HepG2 (cell line): Measurements from ENCODE around the gene NFKBIA. TPM values are rescaled to one million over a fixed set of nuclear protein-coding genes. Genes with fewer than 3 reads are reported as not detected.

Source experiments
- ATF2 ChIP-seq: sonication (generic); formaldehyde crosslinking; IDR thresholded peaks from 2 replicates; pipeline ENCODE4 v1.4.0; 2020; ENCODE audit warnings: missing genetic modification reagents
- CEBPZ ChIP-seq: IDR thresholded peaks from 2 replicates; pipeline ENCODE4 v1.6.1; 2012; ENCODE audit warnings: low read length, improper control_type of control experiment
- GPBP1L1 ChIP-seq: sonication (generic); formaldehyde crosslinking; IDR thresholded peaks from 2 replicates; pipeline ENCODE4 v1.5.0; 2020; ENCODE audit warnings: mild to moderate bottlenecking, missing genetic modification reagents
- HDAC6 ChIP-seq: fragments of 200-600 bp; sonication (generic); IDR thresholded peaks from 2 replicates; pipeline ENCODE4 v1.7.0; 2017; ENCODE audit warnings: mild to moderate bottlenecking, antibody characterized with exemption, low read length, low read depth
- HNF1B ChIP-seq: sonication (generic); formaldehyde crosslinking; IDR thresholded peaks from 2 replicates; pipeline ENCODE4 v1.5.1; 2020; ENCODE audit warnings: mild to moderate bottlenecking, moderate library complexity, missing genetic modification reagents
- KMT2B ChIP-seq: IDR thresholded peaks from 2 replicates; pipeline ENCODE4 v1.6.1; 2016; ENCODE audit warnings: missing genetic modification reagents, missing compliant biosample characterization
- MAX ChIP-seq: IDR thresholded peaks from 2 replicates; pipeline ENCODE4 v1.6.1; 2012; ENCODE audit warnings: inconsistent platforms
- MXD1 ChIP-seq: sonication (generic); formaldehyde crosslinking; IDR thresholded peaks from 2 replicates; pipeline ENCODE4 v1.4.0; 2020; ENCODE audit warnings: mild to moderate bottlenecking, missing genetic modification reagents
- SOX5 ChIP-seq: IDR thresholded peaks from 2 replicates; pipeline ENCODE4 v1.6.1; 2016; ENCODE audit warnings: borderline replicate concordance
- ZBTB43 ChIP-seq: sonication (generic); formaldehyde crosslinking; conservative IDR thresholded peaks from 2 replicates; pipeline ENCODE4 v1.4.0; 2020; ENCODE audit warnings: missing genetic modification reagents
- ZFX ChIP-seq: sonication (generic); formaldehyde crosslinking; IDR thresholded peaks from 2 replicates; pipeline ENCODE4 v1.4.0; 2020; ENCODE audit warnings: mild to moderate bottlenecking, low read depth, missing genetic modification reagents, moderate library complexity
- ZNF143 ChIP-seq: sonication (generic); formaldehyde crosslinking; IDR thresholded peaks from 2 replicates; pipeline ENCODE4 v1.4.0; 2020; ENCODE audit warnings: missing genetic modification reagents
- ZNF160 ChIP-seq: sonication (generic); formaldehyde crosslinking; IDR thresholded peaks from 2 replicates; pipeline ENCODE4 v1.8.0; 2022; ENCODE audit warnings: mild to moderate bottlenecking, inconsistent platforms, missing genetic modification reagents
- ZNF230 ChIP-seq: sonication (generic); formaldehyde crosslinking; IDR thresholded peaks from 2 replicates; pipeline ENCODE4 v1.4.0; 2020; ENCODE audit warnings: mild to moderate bottlenecking, missing genetic modification reagents
- ZNF484 ChIP-seq: sonication (generic); formaldehyde crosslinking; IDR thresholded peaks from 2 replicates; pipeline ENCODE4 v1.5.1; 2020; ENCODE audit warnings: mild to moderate bottlenecking, low read depth, missing genetic modification reagents, borderline replicate concordance
- ZNF496 ChIP-seq: sonication (generic); formaldehyde crosslinking; IDR thresholded peaks from 2 replicates; pipeline ENCODE4 v1.8.1; 2023; ENCODE audit warnings: mild to moderate bottlenecking, moderate library complexity, missing genetic modification reagents; ENCODE audit not compliant: insufficient replicate concordance
- ZNF597 ChIP-seq: sonication (generic); formaldehyde crosslinking; IDR thresholded peaks from 2 replicates; pipeline ENCODE4 v1.5.0; 2020; ENCODE audit warnings: missing genetic modification reagents
- polyA plus RNA-seq, 8 experiments: library from polyadenylated mRNA; depleted of rRNA in 3 of 8; stranded (reverse) in 7 of 8; unstranded in 1 of 8; fragments of >200 nt; fragmentation: Illumina TruSeq in 4 of 8; extraction: Trizol in 4 of 8; gene quantifications; 2 replicates each; pipeline versions ENCODE4 v1.2.1 to v1.2.3, GENCODE V29; 2011 to 2016; ENCODE audit warnings: low read depth in 4 of 8, missing spikeins in 1 of 8, mixed read lengths in 1 of 8; ENCODE audit not compliant: insufficient read depth in 1 of 8
- total RNA-seq, 5 experiments: library from RNA; depleted of rRNA; stranded (reverse); fragments of >200 nt; fragmentation: Illumina TruSeq; extraction: Trizol; gene quantifications; 2 replicates each; pipeline ENCODE4 v1.2.3, GENCODE V29; 2016; ENCODE audit warnings: low read depth in 1 of 5

The NFKBIA gene
- total and polyA plus RNA-seq, 2 of the 13 experiments (the other 11 are each of a cell fraction or from before 2014, with no cell fraction given) = 197 to 319 TPM

GRCh38 chr14:35402323-35403113 is 2.0 kb downstream of the NFKBIA start (continued):
- TF ChIP-seq ZNF597 (CRISPR knock-in tag) (no peak), SOX5 (CRISPR knock-in tag) (no peak), ZFX (CRISPR knock-in tag) (peak; percentile 18; the same call in 1 of the 2 replicates), ZNF143 (CRISPR knock-in tag) (0 out of 2 replicates have a peak, but pooled peaks have one; percentile 34), ZNF484 (CRISPR knock-in tag) (no peak), ZNF496 (no peak), ZNF230 (no peak), ATF2 (CRISPR knock-in tag) (no peak), ZNF160 (CRISPR knock-in tag) (no peak), ZBTB43 (no peak), HDAC6 (no peak), HNF1B (CRISPR knock-in tag) (0 out of 2 replicates have a peak, but pooled peaks have one; percentile 20), MAX (no peak), KMT2B (CRISPR knock-in tag) (no peak), GPBP1L1 (no peak), CEBPZ (no peak), MXD1 (CRISPR knock-in tag) (no peak)
